Gastrocnemius medialis (tissue), 4 donors: ENCODE measurements around the gene COL6A2.

Experiments used
- CTCF ChIP-seq, 5 experiments: fragments of 450-650 bp in 3 of 5; fragments of 200-600 bp in 2 of 5; sonication (generic) in 2 of 5; IDR thresholded peaks in 4 of 5; conservative IDR thresholded peaks in 1 of 5; 1 replicate in 4 of 5; 2 replicates in 1 of 5; pipeline ENCODE4 v1.5.1; 2016 to 2019; ENCODE audit warnings: antibody characterized with exemption in 5 of 5, mild to moderate bottlenecking in 3 of 5, moderate library complexity in 3 of 5
- POLR2A ChIP-seq, 2 donors: fragments of 450-650 bp; IDR thresholded peaks; one replicate each; pipeline ENCODE4 v1.6.1; 2017; ENCODE audit warnings: antibody characterized with exemption in 2 of 2, mild to moderate bottlenecking in 2 of 2, moderate library complexity in 2 of 2

- TF ChIP-seq CTCF (IDR thresholded peaks at IDR 0.05 in 4 of 5, conservative IDR thresholded peaks at IDR 0.05 in 1 of 5), result no peak
- no peak for TF ChIP-seq POLR2A (IDR thresholded peaks at IDR 0.05)
Measured at GRCh38 chr21:46077674-46078101, 20.2 kb upstream of the COL6A2 start.
